Peyer's patch (tissue), 4 donors: ENCODE measurements around the gene DGCR2.

Experiments used
- POLR2A ChIP-seq, 2 donors: fragments of 450-650 bp; IDR thresholded peaks; one replicate each; pipeline ENCODE4 v1.5.1; 2017; ENCODE audit warnings: antibody characterized with exemption in 2 of 2, mild to moderate bottlenecking in 2 of 2, moderate library complexity in 2 of 2
- TF ChIP-seq, protein P1 (sequence below), 6 experiments: fragments of 450-650 bp in 4 of 6; fragments of 200-600 bp in 2 of 6; sonication (generic) in 1 of 6; IDR thresholded peaks; one replicate each; pipeline ENCODE4 v1.5.1; 2017 to 2019; ENCODE audit warnings: antibody characterized with exemption in 6 of 6, mild to moderate bottlenecking in 3 of 6, moderate library complexity in 1 of 6

DNA sequence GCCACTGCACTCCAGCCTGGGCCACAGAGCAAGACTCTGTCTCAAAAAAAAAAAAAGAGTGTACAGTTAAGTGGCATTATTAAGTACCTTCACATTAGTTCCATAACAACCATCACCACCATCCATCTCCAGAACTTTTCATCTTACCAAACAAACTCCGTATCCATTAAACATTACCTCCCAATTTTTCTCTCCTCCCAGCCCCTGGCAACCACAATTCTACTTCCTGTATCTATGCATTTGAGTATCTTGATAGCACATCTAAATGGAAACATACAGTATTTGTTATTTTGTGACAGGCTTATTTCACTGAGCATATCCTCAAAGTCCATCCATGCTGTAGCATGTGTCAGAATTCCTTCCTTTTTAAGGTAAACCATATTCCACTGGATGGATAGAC lies 46.8 kb downstream of the DGCR2 start:
- TF ChIP-seq, protein P1, sequence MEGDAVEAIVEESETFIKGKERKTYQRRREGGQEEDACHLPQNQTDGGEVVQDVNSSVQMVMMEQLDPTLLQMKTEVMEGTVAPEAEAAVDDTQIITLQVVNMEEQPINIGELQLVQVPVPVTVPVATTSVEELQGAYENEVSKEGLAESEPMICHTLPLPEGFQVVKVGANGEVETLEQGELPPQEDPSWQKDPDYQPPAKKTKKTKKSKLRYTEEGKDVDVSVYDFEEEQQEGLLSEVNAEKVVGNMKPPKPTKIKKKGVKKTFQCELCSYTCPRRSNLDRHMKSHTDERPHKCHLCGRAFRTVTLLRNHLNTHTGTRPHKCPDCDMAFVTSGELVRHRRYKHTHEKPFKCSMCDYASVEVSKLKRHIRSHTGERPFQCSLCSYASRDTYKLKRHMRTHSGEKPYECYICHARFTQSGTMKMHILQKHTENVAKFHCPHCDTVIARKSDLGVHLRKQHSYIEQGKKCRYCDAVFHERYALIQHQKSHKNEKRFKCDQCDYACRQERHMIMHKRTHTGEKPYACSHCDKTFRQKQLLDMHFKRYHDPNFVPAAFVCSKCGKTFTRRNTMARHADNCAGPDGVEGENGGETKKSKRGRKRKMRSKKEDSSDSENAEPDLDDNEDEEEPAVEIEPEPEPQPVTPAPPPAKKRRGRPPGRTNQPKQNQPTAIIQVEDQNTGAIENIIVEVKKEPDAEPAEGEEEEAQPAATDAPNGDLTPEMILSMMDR (IDR thresholded peaks at IDR 0.05), result no peak
- TF ChIP-seq POLR2A (IDR thresholded peaks at IDR 0.05), result no peak
